ENCODE data around the gene CAMK2B. TPM values are rescaled to one million over a fixed set of nuclear protein-coding genes. Genes with fewer than 3 reads are reported as not detected.
A peak's percentile ranks its signal among the peaks of the same experiment; 100 is the strongest.

Gene CAMK2B
- total RNA-seq, 5 donors from 2014 or later (not counting 1 experiment from before 2014, with no cell fraction given), result 0.35 TPM; not detected in 4

GRCh38 chr7:44196450-44196872 is 128.9 kb downstream of the CAMK2B start:
- H3K4me1 Mint-ChIP-seq, result peaks cover 3 to 4% (median 3%) of the 10 kb centered on the region in 3 donors
- peaks cover under 1 to 1% of the 10 kb centered on the region in 2 experiments for H3K4me1 ChIP-seq (ENCODE audit: control insufficient read depth in 1 of 2, extremely low read depth in 1 of 2, insufficient read depth in 2 of 2, low read length in 2 of 2)
- ChIA-PET POLR2A (no interaction called here), CTCF (no interaction called here)
- no CpG with 5 or more reads among the region's 3 CpGs for WGBS (ENCODE audit: insufficient coverage)
- no peak overlapping the region for H3K27ac Mint-ChIP-seq
- no peaks in the 10 kb centered on the region for H3K9me3 ChIP-seq
- H3K4me3 Mint-ChIP-seq, result no peak overlapping the region
- no peak overlapping the region for H3K4me3 ChIP-seq (ENCODE audit: control insufficient read depth in 1 of 2, extremely low read depth in 1 of 2, low read length in 1 of 2)
- H3K36me3 Mint-ChIP-seq, result no peaks in the 10 kb centered on the region
- no peak overlapping the region for H3K27ac ChIP-seq (ENCODE audit: low read length)
- no peaks in the 10 kb centered on the region for H3K36me3 ChIP-seq (ENCODE audit: control insufficient read depth in 2 of 2, extremely low read depth in 1 of 2, insufficient read depth in 1 of 2, low read length in 1 of 2)
- peaks cover 0 to 18% of the 10 kb centered on the region in 2 donors for H3K27me3 Mint-ChIP-seq
- ATAC-seq (replicated peaks in 1 of 4) (no peak), DNase-seq (peak in 10 of 35 experiments; percentile 8 to 55 (median 16))
- peaks cover 0 to 20% of the 10 kb centered on the region in 2 experiments for H3K27me3 ChIP-seq (replicated peaks in 1 of 2; ENCODE audit: control insufficient read depth in 2 of 2, extremely low read depth in 1 of 2, insufficient read depth in 2 of 2, low read length in 1 of 2)
- H3K9me3 Mint-ChIP-seq, result no peaks in the 10 kb centered on the region

GRCh38 chr7:44195889-44196288 is 129.5 kb downstream of the CAMK2B start:
- CTCF ChIA-PET, result no interaction called here
- H3K4me3 Mint-ChIP-seq, result no peak overlapping the region
- H3K9me3 ChIP-seq, result no peaks in the 10 kb centered on the region
- H3K4me1 ChIP-seq (ENCODE audit: control insufficient read depth in 1 of 2, extremely low read depth in 1 of 2, insufficient read depth in 2 of 2, low read length in 2 of 2), result no peaks in the 10 kb centered on the region
- POLR2A ChIA-PET, result no interaction called here
- DNase-seq (no peak), ATAC-seq (replicated peaks in 1 of 4) (no peak)
- H3K36me3 Mint-ChIP-seq, result no peaks in the 10 kb centered on the region
- H3K27ac Mint-ChIP-seq, result no peak overlapping the region
- no peak overlapping the region for H3K27ac ChIP-seq (ENCODE audit: low read length)
- H3K4me1 Mint-ChIP-seq, result peaks cover 0 to 2% (median 2%) of the 10 kb centered on the region in 3 donors
- WGBS (ENCODE audit: insufficient coverage), result 10% methylated on average over 1 of the region's 1 CpG
- no peaks in the 10 kb centered on the region for H3K9me3 Mint-ChIP-seq
- H3K27me3 ChIP-seq (replicated peaks in 1 of 2; ENCODE audit: control insufficient read depth in 2 of 2, extremely low read depth in 1 of 2, insufficient read depth in 2 of 2, low read length in 1 of 2), result peaks cover 0 to 20% of the 10 kb centered on the region in 2 experiments
- peaks cover 0 to 18% of the 10 kb centered on the region in 2 donors for H3K27me3 Mint-ChIP-seq
- no peaks in the 10 kb centered on the region for H3K36me3 ChIP-seq (ENCODE audit: control insufficient read depth in 2 of 2, extremely low read depth in 1 of 2, insufficient read depth in 1 of 2, low read length in 1 of 2)
- no peak overlapping the region for H3K4me3 ChIP-seq (ENCODE audit: control insufficient read depth in 1 of 2, extremely low read depth in 1 of 2, low read length in 1 of 2)

GRCh38 chr7:44194562-44195145 is 130.7 kb downstream of the CAMK2B start:
- Mint-ChIP-seq H3K9me3 (no peaks in the 10 kb centered on the region), H3K27ac (no peak overlapping the region), H3K27me3 (peaks cover 0 to 18% of the 10 kb centered on the region in 2 donors), H3K36me3 (no peaks in the 10 kb centered on the region), H3K4me1 (no peaks in the 10 kb centered on the region), H3K4me3 (no peak overlapping the region)
- ChIA-PET POLR2A (no interaction called here), CTCF (no interaction called here)
- Histone ChIP-seq H3K9me3 (no peaks in the 10 kb centered on the region), H3K4me1 (ENCODE audit: control insufficient read depth in 1 of 2, extremely low read depth in 1 of 2, insufficient read depth in 2 of 2, low read length in 2 of 2) (no peaks in the 10 kb centered on the region), H3K27me3 (replicated peaks in 1 of 2; ENCODE audit: control insufficient read depth in 2 of 2, extremely low read depth in 1 of 2, insufficient read depth in 2 of 2, low read length in 1 of 2) (peaks cover 0 to 26% of the 10 kb centered on the region in 2 experiments), H3K4me3 (ENCODE audit: control insufficient read depth in 1 of 2, extremely low read depth in 1 of 2, low read length in 1 of 2) (no peak overlapping the region), H3K27ac (ENCODE audit: low read length) (no peak overlapping the region), H3K36me3 (ENCODE audit: control insufficient read depth in 2 of 2, extremely low read depth in 1 of 2, insufficient read depth in 1 of 2, low read length in 1 of 2) (no peaks in the 10 kb centered on the region)
- ATAC-seq (replicated peaks in 1 of 4) (no peak), DNase-seq (no peak)
- WGBS (ENCODE audit: insufficient coverage), result 69% methylated on average over 1 of the region's 3 CpGs

GRCh38 chr7:44194069-44194468 is 131.3 kb downstream of the CAMK2B start:
- ChIA-PET CTCF (no interaction called here), POLR2A (no interaction called here)
- no peaks in the 10 kb centered on the region for H3K4me1 Mint-ChIP-seq
- Histone ChIP-seq H3K36me3 (ENCODE audit: control insufficient read depth in 2 of 2, extremely low read depth in 1 of 2, insufficient read depth in 1 of 2, low read length in 1 of 2) (no peaks in the 10 kb centered on the region), H3K9me3 (no peaks in the 10 kb centered on the region), H3K4me1 (ENCODE audit: control insufficient read depth in 1 of 2, extremely low read depth in 1 of 2, insufficient read depth in 2 of 2, low read length in 2 of 2) (no peaks in the 10 kb centered on the region), H3K27ac (ENCODE audit: low read length) (no peak overlapping the region), H3K4me3 (ENCODE audit: control insufficient read depth in 1 of 2, extremely low read depth in 1 of 2, low read length in 1 of 2) (no peak overlapping the region), H3K27me3 (replicated peaks in 1 of 2; ENCODE audit: control insufficient read depth in 2 of 2, extremely low read depth in 1 of 2, insufficient read depth in 2 of 2, low read length in 1 of 2) (peaks cover 0 to 32% of the 10 kb centered on the region in 2 experiments)
- H3K36me3 Mint-ChIP-seq, result no peaks in the 10 kb centered on the region
- ATAC-seq (replicated peaks in 1 of 4) (no peak), DNase-seq (no peak)
- no peaks in the 10 kb centered on the region for H3K9me3 Mint-ChIP-seq
- H3K4me3 Mint-ChIP-seq, result no peak overlapping the region
- no CpG with 5 or more reads among the region's 2 CpGs for WGBS (ENCODE audit: insufficient coverage)
- H3K27me3 Mint-ChIP-seq, result peaks cover 0 to 18% of the 10 kb centered on the region in 2 donors
- H3K27ac Mint-ChIP-seq, result no peak overlapping the region

GRCh38 chr7:44193011-44193802 is 132.2 kb downstream of the CAMK2B start:
- H3K4me3 Mint-ChIP-seq, result no peak overlapping the region
- H3K27ac Mint-ChIP-seq, result no peak overlapping the region
- WGBS (ENCODE audit: insufficient coverage), result 95% methylated on average over 3 of the region's 7 CpGs
- no peak overlapping the region for H3K27ac ChIP-seq (ENCODE audit: low read length)
- H3K9me3 Mint-ChIP-seq, result no peaks in the 10 kb centered on the region
- ChIA-PET CTCF (no interaction called here), POLR2A (no interaction called here)
- H3K27me3 ChIP-seq (replicated peaks in 1 of 2; ENCODE audit: control insufficient read depth in 2 of 2, extremely low read depth in 1 of 2, insufficient read depth in 2 of 2, low read length in 1 of 2), result peaks cover 0 to 41% of the 10 kb centered on the region in 2 experiments
- no peaks in the 10 kb centered on the region for H3K36me3 ChIP-seq (ENCODE audit: control insufficient read depth in 2 of 2, extremely low read depth in 1 of 2, insufficient read depth in 1 of 2, low read length in 1 of 2)
- no peak overlapping the region for H3K4me3 ChIP-seq (ENCODE audit: control insufficient read depth in 1 of 2, extremely low read depth in 1 of 2, low read length in 1 of 2)
- H3K4me1 ChIP-seq (ENCODE audit: control insufficient read depth in 1 of 2, extremely low read depth in 1 of 2, insufficient read depth in 2 of 2, low read length in 2 of 2), result no peaks in the 10 kb centered on the region
- H3K9me3 ChIP-seq, result no peaks in the 10 kb centered on the region
- ATAC-seq (replicated peaks in 1 of 4) (no peak), DNase-seq (no peak)
- H3K4me1 Mint-ChIP-seq, result no peaks in the 10 kb centered on the region
- H3K36me3 Mint-ChIP-seq, result no peaks in the 10 kb centered on the region
- H3K27me3 Mint-ChIP-seq, result peaks cover 0 to 18% of the 10 kb centered on the region in 2 donors

- Histone ChIP-seq H3K9me3 (no peaks in the 10 kb centered on the region), H3K27ac (ENCODE audit: low read length) (no peak overlapping the region), H3K36me3 (ENCODE audit: control insufficient read depth in 2 of 2, extremely low read depth in 1 of 2, insufficient read depth in 1 of 2, low read length in 1 of 2) (no peaks in the 10 kb centered on the region), H3K4me1 (ENCODE audit: control insufficient read depth in 1 of 2, extremely low read depth in 1 of 2, insufficient read depth in 2 of 2, low read length in 2 of 2) (no peaks in the 10 kb centered on the region), H3K27me3 (replicated peaks in 1 of 2; ENCODE audit: control insufficient read depth in 2 of 2, extremely low read depth in 1 of 2, insufficient read depth in 2 of 2, low read length in 1 of 2) (peaks cover 0 to 41% of the 10 kb centered on the region in 2 experiments), H3K4me3 (ENCODE audit: control insufficient read depth in 1 of 2, extremely low read depth in 1 of 2, low read length in 1 of 2) (no peak overlapping the region)
- ChIA-PET CTCF (no interaction called here), POLR2A (no interaction called here)
- Mint-ChIP-seq H3K36me3 (no peaks in the 10 kb centered on the region), H3K9me3 (no peaks in the 10 kb centered on the region), H3K27me3 (peaks cover 0 to 12% of the 10 kb centered on the region in 2 donors), H3K4me3 (no peak overlapping the region), H3K27ac (no peak overlapping the region), H3K4me1 (no peaks in the 10 kb centered on the region)
- WGBS (ENCODE audit: insufficient coverage), result no CpG with 5 or more reads among the region's 5 CpGs
- no peak for DNase-seq
- no peak for ATAC-seq (replicated peaks in 1 of 4)
Observed at GRCh38 chr7:44191171-44191570, 134.2 kb downstream of the CAMK2B start.
